WTC11 (cell line): ENCODE results near the gene TCOF1. TPM values are rescaled to one million over a fixed set of nuclear protein-coding genes. Genes with fewer than 3 reads are reported as not detected.

ENCODE experiments used
- ATAC-seq: fragments of 200-7000 bp; cut with Tn5 transposase; 2 replicates; pipeline ENCODE4 v1.10.0; 2021; ENCODE audit warnings: mild to moderate bottlenecking, moderate library complexity
- CTCF ChIA-PET: fragments of 300-600 bp; sonication (Branson Sonifier 250); formaldehyde crosslinking; loops from one replicate; lab custom pipeline; 2021; ENCODE audit warnings: antibody characterized with exemption; lab: Charles Lee
- POLR2A ChIA-PET: fragments of 350-600 bp; sonication (Branson Sonifier 250); formaldehyde crosslinking; loops from one replicate; lab custom pipeline; 2021; ENCODE audit warnings: antibody characterized with exemption; lab: Charles Lee
- DNase-seq: peaks from one replicate; pipeline ENCODE4 v3.0.0; 2021; ENCODE audit warnings: low spot score
- H3K27ac Mint-ChIP-seq: 2 replicates; pipeline ENCODE4 v1.8.0; 2021; ENCODE audit warnings: mixed read lengths
- H3K27me3 Mint-ChIP-seq: 2 replicates; pipeline ENCODE4 v1.8.0; 2021; ENCODE audit warnings: low read depth, mild to moderate bottlenecking, moderate library complexity, mixed read lengths
- H3K36me3 Mint-ChIP-seq: 2 replicates; pipeline ENCODE4 v1.8.0; 2021; ENCODE audit warnings: mixed read lengths
- H3K4me1 Mint-ChIP-seq: 2 replicates; pipeline ENCODE4 v1.8.0; 2022; ENCODE audit warnings: mixed read lengths
- H3K4me3 Mint-ChIP-seq: 2 replicates; pipeline ENCODE4 v1.8.0; 2021; ENCODE audit warnings: mild to moderate bottlenecking, moderate library complexity, mixed read lengths
- H3K9me3 Mint-ChIP-seq: 2 replicates; pipeline ENCODE4 v1.8.0; 2021; ENCODE audit warnings: mixed read lengths
- AFF4 ChIP-seq: sonication (generic); formaldehyde crosslinking; IDR thresholded peaks from 2 replicates; pipeline ENCODE4 v1.8.1; 2023; ENCODE audit warnings: mild to moderate bottlenecking, missing genetic modification reagents, borderline replicate concordance
- ATF6 ChIP-seq: sonication (generic); formaldehyde crosslinking; IDR thresholded peaks from 2 replicates; pipeline ENCODE4 v1.8.1; 2023; ENCODE audit warnings: mild to moderate bottlenecking, missing genetic modification reagents
- ELF4 ChIP-seq: sonication (generic); formaldehyde crosslinking; IDR thresholded peaks from 2 replicates; pipeline ENCODE4 v1.8.1; 2022; ENCODE audit warnings: low read depth, mild to moderate bottlenecking, moderate library complexity, missing genetic modification reagents
- ERG ChIP-seq: fragments of 250-450 bp; sonication (Bioruptor Pico); IDR thresholded peaks from 2 replicates; pipeline ENCODE4 v1.8.0; 2021; ENCODE audit warnings: mild to moderate bottlenecking
- ESRRA ChIP-seq: sonication (generic); formaldehyde crosslinking; IDR thresholded peaks from 2 replicates; pipeline ENCODE4 v1.8.1; 2022; ENCODE audit warnings: mild to moderate bottlenecking, missing genetic modification reagents, borderline replicate concordance
- FOXJ3 ChIP-seq: sonication (generic); formaldehyde crosslinking; IDR thresholded peaks from 2 replicates; pipeline ENCODE4 v1.9.0; 2021; ENCODE audit warnings: missing genetic modification reagents, mild to moderate bottlenecking, borderline replicate concordance
- FOXK1 ChIP-seq: sonication (generic); formaldehyde crosslinking; IDR thresholded peaks from 2 replicates; pipeline ENCODE4 v1.8.0; 2022; ENCODE audit warnings: mild to moderate bottlenecking, moderate library complexity, missing genetic modification reagents
- FOXP1 ChIP-seq: sonication (generic); formaldehyde crosslinking; IDR thresholded peaks from 2 replicates; pipeline ENCODE4 v1.8.0; 2022; ENCODE audit warnings: missing genetic modification reagents, mild to moderate bottlenecking, moderate library complexity, borderline replicate concordance
- GABPB1 ChIP-seq: sonication (generic); formaldehyde crosslinking; IDR thresholded peaks from 2 replicates; pipeline ENCODE4 v1.8.1; 2023; ENCODE audit warnings: mild to moderate bottlenecking, missing genetic modification reagents
- GRHL2 ChIP-seq: fragments of 250-450 bp; sonication (Bioruptor Pico); IDR thresholded peaks from 2 replicates; pipeline ENCODE4 v1.8.0; 2022; ENCODE audit warnings: mild to moderate bottlenecking, moderate library complexity; ENCODE audit not compliant: insufficient replicate concordance, severe bottlenecking
- MXD4 ChIP-seq: fragments of 250-450 bp; sonication (Bioruptor Pico); IDR thresholded peaks from 2 replicates; pipeline ENCODE4 v1.8.0; 2021; ENCODE audit warnings: mild to moderate bottlenecking, moderate library complexity, borderline replicate concordance
- RELA ChIP-seq: sonication (generic); formaldehyde crosslinking; IDR thresholded peaks from 2 replicates; pipeline ENCODE4 v1.8.1; 2022; ENCODE audit warnings: missing genetic modification reagents, mild to moderate bottlenecking, borderline replicate concordance
- SMAD3 ChIP-seq: sonication (generic); formaldehyde crosslinking; IDR thresholded peaks from 2 replicates; pipeline ENCODE4 v1.8.0; 2022; ENCODE audit warnings: missing genetic modification reagents, mild to moderate bottlenecking, borderline replicate concordance
- TEAD1 ChIP-seq: sonication (generic); formaldehyde crosslinking; IDR thresholded peaks from 2 replicates; pipeline ENCODE4 v1.8.0; 2022; ENCODE audit warnings: mild to moderate bottlenecking, missing genetic modification reagents
- TP53 ChIP-seq: sonication (generic); formaldehyde crosslinking; IDR thresholded peaks from 2 replicates; pipeline ENCODE4 v1.8.1; 2023; ENCODE audit warnings: mild to moderate bottlenecking, missing genetic modification reagents
- USF1 ChIP-seq: sonication (generic); formaldehyde crosslinking; IDR thresholded peaks from 2 replicates; pipeline ENCODE4 v1.8.0; 2022; ENCODE audit warnings: mild to moderate bottlenecking, missing genetic modification reagents
- ZNF671 ChIP-seq: fragments of 250-450 bp; sonication (Bioruptor Pico); IDR thresholded peaks from 2 replicates; pipeline ENCODE4 v1.8.0; 2021; ENCODE audit warnings: mild to moderate bottlenecking
- total RNA-seq: library from RNA; stranded (reverse); gene quantifications from 3 replicates; pipeline ENCODE4 v1.2.3, GENCODE V29; 2021
- TF ChIP-seq, protein P1 (sequence below): sonication (generic); formaldehyde crosslinking; IDR thresholded peaks from 2 replicates; pipeline ENCODE4 v1.8.1; 2022; ENCODE audit warnings: mild to moderate bottlenecking, moderate library complexity, missing genetic modification reagents
- TF ChIP-seq, protein P2 (sequence below): sonication (generic); formaldehyde crosslinking; IDR thresholded peaks from 2 replicates; pipeline ENCODE4 v1.8.1; 2023; ENCODE audit warnings: mild to moderate bottlenecking, moderate library complexity, missing genetic modification reagents

The TCOF1 gene
- total RNA-seq, 1 experiment from 2014 or later = 174 TPM

DNA sequence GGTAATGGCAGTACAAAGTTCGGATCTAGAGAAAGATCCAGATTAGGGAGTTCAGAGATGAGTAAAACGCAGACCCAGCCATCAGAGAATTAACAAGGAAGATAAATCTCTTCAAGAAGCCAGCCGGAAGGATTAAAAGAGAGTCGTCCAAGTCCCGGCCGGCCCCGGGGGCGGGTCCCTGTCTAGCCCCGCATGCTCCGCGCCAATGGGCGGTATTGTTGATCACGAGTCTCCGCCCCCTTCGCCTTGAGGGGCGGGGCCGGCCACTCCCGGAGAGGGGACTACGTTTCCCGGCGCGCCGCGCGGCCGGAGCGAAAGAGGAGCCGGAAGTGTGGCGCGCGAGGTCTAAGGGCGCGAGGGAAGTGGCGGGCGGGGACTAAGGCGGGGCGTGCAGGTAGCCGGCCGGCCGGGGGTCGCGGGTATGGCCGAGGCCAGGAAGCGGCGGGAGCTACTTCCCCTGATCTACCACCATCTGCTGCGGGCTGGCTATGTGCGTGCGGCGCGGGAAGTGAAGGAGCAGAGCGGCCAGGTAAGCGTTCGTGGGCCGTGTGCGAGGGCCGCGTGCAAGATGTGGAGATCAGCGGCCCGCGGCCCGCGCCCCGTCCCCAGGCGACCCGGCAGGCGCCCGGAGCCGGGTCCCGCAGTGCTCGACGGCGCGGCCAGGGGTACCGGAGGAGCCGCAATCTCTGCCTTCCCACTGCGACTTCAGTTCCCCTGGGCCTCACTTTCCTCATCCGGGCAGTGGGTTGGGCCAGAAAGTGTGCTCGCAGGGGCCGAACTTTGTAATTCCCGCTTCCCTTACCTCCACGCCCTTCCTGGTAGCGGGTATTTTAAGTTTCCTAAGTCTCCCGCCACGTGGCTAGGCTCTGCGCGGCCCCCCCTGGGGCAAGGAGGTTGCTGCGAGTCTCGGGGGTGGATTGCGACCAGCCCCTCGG, at the start of gene TCOF1 (continued):
- TF ChIP-seq USF1 (CRISPR knock-in tag) = peak; percentile 56; the same call in 1 of the 2 replicates
- TF ChIP-seq, protein P1, sequence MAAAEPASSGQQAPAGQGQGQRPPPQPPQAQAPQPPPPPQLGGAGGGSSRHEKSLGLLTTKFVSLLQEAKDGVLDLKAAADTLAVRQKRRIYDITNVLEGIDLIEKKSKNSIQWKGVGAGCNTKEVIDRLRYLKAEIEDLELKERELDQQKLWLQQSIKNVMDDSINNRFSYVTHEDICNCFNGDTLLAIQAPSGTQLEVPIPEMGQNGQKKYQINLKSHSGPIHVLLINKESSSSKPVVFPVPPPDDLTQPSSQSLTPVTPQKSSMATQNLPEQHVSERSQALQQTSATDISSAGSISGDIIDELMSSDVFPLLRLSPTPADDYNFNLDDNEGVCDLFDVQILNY (CRISPR knock-in tag) = peak; percentile 58; the same call in 1 of the 2 replicates
- TF ChIP-seq RELA (CRISPR knock-in tag) = peak; percentile 80; the same call in 1 of the 2 replicates
- TF ChIP-seq MXD4 = no peak
- TF ChIP-seq SMAD3 (CRISPR knock-in tag) = peak; percentile 59; the same call in 1 of the 2 replicates
- 0 out of 2 replicates have a peak, but pooled peaks have one; percentile 24 for TF ChIP-seq ELF4 (CRISPR knock-in tag)
- TF ChIP-seq, protein P2, sequence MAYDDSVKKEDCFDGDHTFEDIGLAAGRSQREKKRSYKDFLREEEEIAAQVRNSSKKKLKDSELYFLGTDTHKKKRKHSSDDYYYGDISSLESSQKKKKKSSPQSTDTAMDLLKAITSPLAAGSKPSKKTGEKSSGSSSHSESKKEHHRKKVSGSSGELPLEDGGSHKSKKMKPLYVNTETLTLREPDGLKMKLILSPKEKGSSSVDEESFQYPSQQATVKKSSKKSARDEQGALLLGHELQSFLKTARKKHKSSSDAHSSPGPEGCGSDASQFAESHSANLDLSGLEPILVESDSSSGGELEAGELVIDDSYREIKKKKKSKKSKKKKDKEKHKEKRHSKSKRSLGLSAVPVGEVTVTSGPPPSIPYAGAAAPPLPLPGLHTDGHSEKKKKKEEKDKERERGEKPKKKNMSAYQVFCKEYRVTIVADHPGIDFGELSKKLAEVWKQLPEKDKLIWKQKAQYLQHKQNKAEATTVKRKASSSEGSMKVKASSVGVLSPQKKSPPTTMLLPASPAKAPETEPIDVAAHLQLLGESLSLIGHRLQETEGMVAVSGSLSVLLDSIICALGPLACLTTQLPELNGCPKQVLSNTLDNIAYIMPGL (CRISPR knock-in tag) = peak; percentile 70; the same call in 1 of the 2 replicates
- TF ChIP-seq FOXK1 (CRISPR knock-in tag) = peak; percentile 73

- Mint-ChIP-seq H3K4me1 (peaks cover 31% of the 10 kb centered on the region), H3K27me3 (no peaks in the 10 kb centered on the region), H3K36me3 (no peaks in the 10 kb centered on the region), H3K9me3 (no peaks in the 10 kb centered on the region), H3K27ac (no peak overlapping the region), H3K4me3 (no peak overlapping the region)
- DNase-seq (no peak), ATAC-seq (peak; percentile 63)
- CTCF ChIA-PET = interaction anchor here (1.2 kb wide), 2 partner anchors 42 to 131 kb away, joined by 3 read pairs; no protein-coding TSS in a partner anchor
- POLR2A ChIA-PET = no interaction called here
- TF ChIP-seq TP53 (no peak), AFF4 (CRISPR knock-in tag) (no peak), GRHL2 (CRISPR knock-in tag) (no peak), ATF6 (CRISPR knock-in tag) (no peak), ESRRA (CRISPR knock-in tag) (no peak), GABPB1 (no peak), ELF4 (CRISPR knock-in tag) (no peak), FOXP1 (no peak), TEAD1 (no peak), FOXJ3 (CRISPR knock-in tag) (no peak), ZNF671 (CRISPR knock-in tag) (no peak), ERG (no peak), MXD4 (no peak)
Observed at GRCh38 chr5:150309101-150309885, 48.2 kb upstream of the TCOF1 start.
